Measurements from ENCODE around the gene PLA2G4D. TPM values are rescaled to one million over a fixed set of nuclear protein-coding genes. Genes with fewer than 3 reads are reported as not detected.

The PLA2G4D gene
- total RNA-seq, 1 donor, result not detected

- no peak overlapping the region for H3K4me3 ChIP-seq (ENCODE audit: insufficient read depth, low read length)
- no peak overlapping the region for H2AFZ ChIP-seq (ENCODE audit: low read length)
- H3K9me3 ChIP-seq (ENCODE audit: low read depth, low read length), result no peaks in the 10 kb centered on the region
- no peaks in the 10 kb centered on the region for H3K79me2 ChIP-seq (ENCODE audit: insufficient read depth, low read length)
- TF ChIP-seq, protein P1, sequence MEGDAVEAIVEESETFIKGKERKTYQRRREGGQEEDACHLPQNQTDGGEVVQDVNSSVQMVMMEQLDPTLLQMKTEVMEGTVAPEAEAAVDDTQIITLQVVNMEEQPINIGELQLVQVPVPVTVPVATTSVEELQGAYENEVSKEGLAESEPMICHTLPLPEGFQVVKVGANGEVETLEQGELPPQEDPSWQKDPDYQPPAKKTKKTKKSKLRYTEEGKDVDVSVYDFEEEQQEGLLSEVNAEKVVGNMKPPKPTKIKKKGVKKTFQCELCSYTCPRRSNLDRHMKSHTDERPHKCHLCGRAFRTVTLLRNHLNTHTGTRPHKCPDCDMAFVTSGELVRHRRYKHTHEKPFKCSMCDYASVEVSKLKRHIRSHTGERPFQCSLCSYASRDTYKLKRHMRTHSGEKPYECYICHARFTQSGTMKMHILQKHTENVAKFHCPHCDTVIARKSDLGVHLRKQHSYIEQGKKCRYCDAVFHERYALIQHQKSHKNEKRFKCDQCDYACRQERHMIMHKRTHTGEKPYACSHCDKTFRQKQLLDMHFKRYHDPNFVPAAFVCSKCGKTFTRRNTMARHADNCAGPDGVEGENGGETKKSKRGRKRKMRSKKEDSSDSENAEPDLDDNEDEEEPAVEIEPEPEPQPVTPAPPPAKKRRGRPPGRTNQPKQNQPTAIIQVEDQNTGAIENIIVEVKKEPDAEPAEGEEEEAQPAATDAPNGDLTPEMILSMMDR (IDR thresholded peaks at IDR 0.05; ENCODE audit: extremely low read depth, low read depth, low read length), result no peak
- H3K36me3 ChIP-seq (ENCODE audit: insufficient read depth, low read length), result no peaks in the 10 kb centered on the region
- H3K4me2 ChIP-seq (ENCODE audit: insufficient read depth, low read length), result no peak overlapping the region
- H3K4me1 ChIP-seq (ENCODE audit: insufficient read depth, low read length), result no peaks in the 10 kb centered on the region
- no peaks in the 10 kb centered on the region for H4K20me1 ChIP-seq (ENCODE audit: insufficient read depth, low read length)
- no peak for DNase-seq (ENCODE audit: insufficient read length, low spot score, missing footprints)
- peaks cover 35% of the 10 kb centered on the region for H3K27me3 ChIP-seq (ENCODE audit: insufficient read depth, low read length)
- no peak overlapping the region for H3K27ac ChIP-seq (ENCODE audit: low read depth, low read length)
These were observed 63.0 kb downstream of the PLA2G4D start for GRCh38 chr15:42031198-42031915.

DNA sequence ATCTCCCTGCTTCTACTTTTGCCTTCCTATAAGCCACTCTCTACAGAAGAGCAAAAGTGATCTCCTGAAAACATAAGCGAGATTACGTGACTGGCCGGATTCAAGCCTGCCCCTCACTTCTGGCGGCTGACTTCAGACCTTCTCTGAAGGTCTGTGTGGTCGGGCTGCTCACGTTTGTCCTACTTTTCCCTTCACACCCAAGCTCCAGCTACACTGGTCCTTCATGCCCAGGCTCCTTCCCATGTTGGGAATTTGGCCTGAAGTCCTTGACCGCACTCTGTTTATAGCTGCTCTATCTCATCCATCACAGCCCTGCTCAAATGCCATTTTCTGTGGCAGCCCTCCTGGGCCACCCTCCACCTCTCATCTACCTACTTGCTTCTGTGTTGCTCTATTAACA, 66.8 kb downstream of the PLA2G4D start:
- no peak overlapping the region for H3K27ac ChIP-seq (ENCODE audit: low read depth, low read length)
- no peaks in the 10 kb centered on the region for H3K4me1 ChIP-seq (ENCODE audit: insufficient read depth, low read length)
- H3K27me3 ChIP-seq (ENCODE audit: insufficient read depth, low read length), result peaks cover 41% of the 10 kb centered on the region
- no peak for DNase-seq (ENCODE audit: insufficient read length, low spot score, missing footprints)
- no peak overlapping the region for H2AFZ ChIP-seq (ENCODE audit: low read length)
- no peaks in the 10 kb centered on the region for H3K36me3 ChIP-seq (ENCODE audit: insufficient read depth, low read length)
- no peaks in the 10 kb centered on the region for H3K79me2 ChIP-seq (ENCODE audit: insufficient read depth, low read length)
- no peaks in the 10 kb centered on the region for H3K9me3 ChIP-seq (ENCODE audit: low read depth, low read length)
- no peak overlapping the region for H3K4me2 ChIP-seq (ENCODE audit: insufficient read depth, low read length)
- no peak overlapping the region for H3K4me3 ChIP-seq (ENCODE audit: insufficient read depth, low read length)
- no peaks in the 10 kb centered on the region for H4K20me1 ChIP-seq (ENCODE audit: insufficient read depth, low read length)
- TF ChIP-seq, protein P1 (IDR thresholded peaks at IDR 0.05; ENCODE audit: extremely low read depth, low read depth, low read length), result no peak

- Histone ChIP-seq H3K4me3 (ENCODE audit: insufficient read depth, low read length) (no peak overlapping the region), H4K20me1 (ENCODE audit: insufficient read depth, low read length) (no peaks in the 10 kb centered on the region), H3K79me2 (ENCODE audit: insufficient read depth, low read length) (no peaks in the 10 kb centered on the region), H3K4me1 (ENCODE audit: insufficient read depth, low read length) (no peaks in the 10 kb centered on the region), H3K36me3 (ENCODE audit: insufficient read depth, low read length) (no peaks in the 10 kb centered on the region), H3K27ac (ENCODE audit: low read depth, low read length) (no peak overlapping the region), H2AFZ (ENCODE audit: low read length) (no peak overlapping the region), H3K4me2 (ENCODE audit: insufficient read depth, low read length) (no peak overlapping the region), H3K27me3 (ENCODE audit: insufficient read depth, low read length) (peaks cover 26% of the 10 kb centered on the region), H3K9me3 (ENCODE audit: low read depth, low read length) (no peaks in the 10 kb centered on the region)
- TF ChIP-seq, protein P1 (IDR thresholded peaks at IDR 0.05; ENCODE audit: extremely low read depth, low read depth, low read length), result no peak
- DNase-seq (ENCODE audit: insufficient read length, low spot score, missing footprints), result no peak
These were observed 70.1 kb downstream of the PLA2G4D start for GRCh38 chr15:42024303-42024702.

DNA sequence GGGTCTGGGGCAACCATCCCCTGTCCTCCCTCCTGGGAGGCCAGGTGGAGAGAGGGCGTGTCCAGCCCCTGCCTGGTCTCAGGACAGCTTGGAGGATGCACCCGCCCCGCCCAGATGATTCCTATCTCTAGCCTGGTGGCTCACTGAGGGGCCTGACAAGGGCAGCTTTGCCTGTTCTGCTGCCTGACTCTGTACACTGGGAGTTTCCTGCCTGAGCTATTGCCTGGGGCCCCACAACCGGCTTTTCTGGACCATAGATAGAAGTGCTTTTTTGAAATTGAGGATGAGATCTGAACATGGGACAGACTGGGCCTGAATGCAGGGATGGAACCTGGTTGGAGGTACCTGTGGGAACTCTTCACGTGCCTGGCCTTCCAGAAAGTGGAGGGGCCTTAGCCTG, 72.8 kb downstream of the PLA2G4D start:
- H4K20me1 ChIP-seq (ENCODE audit: insufficient read depth, low read length), result no peaks in the 10 kb centered on the region
- no peak for DNase-seq (ENCODE audit: insufficient read length, low spot score, missing footprints)
- no peak overlapping the region for H3K4me2 ChIP-seq (ENCODE audit: insufficient read depth, low read length)
- H3K9me3 ChIP-seq (ENCODE audit: low read depth, low read length), result no peaks in the 10 kb centered on the region
- H3K36me3 ChIP-seq (ENCODE audit: insufficient read depth, low read length), result no peaks in the 10 kb centered on the region
- no peak overlapping the region for H2AFZ ChIP-seq (ENCODE audit: low read length)
- TF ChIP-seq, protein P1 (IDR thresholded peaks at IDR 0.05; ENCODE audit: extremely low read depth, low read depth, low read length), result no peak
- no peak overlapping the region for H3K4me3 ChIP-seq (ENCODE audit: insufficient read depth, low read length)
- no peak overlapping the region for H3K27ac ChIP-seq (ENCODE audit: low read depth, low read length)
- H3K79me2 ChIP-seq (ENCODE audit: insufficient read depth, low read length), result no peaks in the 10 kb centered on the region
- peaks cover 19% of the 10 kb centered on the region for H3K27me3 ChIP-seq (ENCODE audit: insufficient read depth, low read length)
- H3K4me1 ChIP-seq (ENCODE audit: insufficient read depth, low read length), result no peaks in the 10 kb centered on the region
